HEK293 (cell line): Measurements from ENCODE around the gene ARHGAP5.

Source experiments
- BCL11B ChIP-seq: fragments of 450-650 bp; formaldehyde crosslinking; IDR thresholded peaks from 2 replicates; pipeline ENCODE4 v1.5.1; 2016; ENCODE audit warnings: low read depth, missing biosample characterization, missing genetic modification characterization
- GFI1B ChIP-seq: fragments of 450-650 bp; formaldehyde crosslinking; IDR thresholded peaks from 2 replicates; pipeline ENCODE4 v1.5.1; 2016; ENCODE audit warnings: missing biosample characterization, missing genetic modification characterization
- GLI4 ChIP-seq: fragments of 450-650 bp; formaldehyde crosslinking; IDR thresholded peaks from 2 replicates; pipeline ENCODE4 v1.5.1; 2016; ENCODE audit warnings: missing biosample characterization, missing genetic modification characterization
- GLIS2 ChIP-seq: fragments of 450-650 bp; formaldehyde crosslinking; IDR thresholded peaks from 2 replicates; pipeline ENCODE4 v1.5.1; 2016; ENCODE audit warnings: missing biosample characterization, missing genetic modification characterization
- KLF8 ChIP-seq: fragments of 450-650 bp; formaldehyde crosslinking; IDR thresholded peaks from 2 replicates; pipeline ENCODE4 v1.5.1; 2016; ENCODE audit warnings: missing biosample characterization, missing genetic modification characterization
- SETDB1 ChIP-seq: IDR thresholded peaks from one replicate; pipeline ENCODE4 v1.6.1; 2017; ENCODE audit warnings: mild to moderate bottlenecking, low read length, moderate library complexity, mixed read lengths; ENCODE audit not compliant: insufficient read length
- WT1 ChIP-seq: fragments of 450-650 bp; formaldehyde crosslinking; IDR thresholded peaks from 2 replicates; pipeline ENCODE4 v1.5.1; 2016; ENCODE audit warnings: missing biosample characterization, missing genetic modification characterization
- ZNF155 ChIP-seq: fragments of 450-650 bp; formaldehyde crosslinking; IDR thresholded peaks from 2 replicates; pipeline ENCODE4 v1.5.1; 2016; ENCODE audit warnings: missing biosample characterization, missing genetic modification characterization
- ZNF16 ChIP-seq: fragments of 450-650 bp; formaldehyde crosslinking; IDR thresholded peaks from 2 replicates; pipeline ENCODE4 v1.5.1; 2016; ENCODE audit warnings: low read depth, missing biosample characterization, missing genetic modification characterization
- ZNF37A ChIP-seq: fragments of 450-650 bp; IDR thresholded peaks from 2 replicates; pipeline ENCODE4 v1.5.1; 2018; ENCODE audit warnings: missing biosample characterization, missing genetic modification characterization
- ZNF394 ChIP-seq: fragments of 450-650 bp; formaldehyde crosslinking; IDR thresholded peaks from 2 replicates; pipeline ENCODE4 v1.5.1; 2016; ENCODE audit warnings: missing biosample characterization, missing genetic modification characterization, mild to moderate bottlenecking, moderate library complexity, borderline replicate concordance
- ZNF423 ChIP-seq: fragments of 450-650 bp; formaldehyde crosslinking; IDR thresholded peaks from 2 replicates; pipeline ENCODE4 v1.5.1; 2016; ENCODE audit warnings: missing biosample characterization, missing genetic modification characterization
- ZNF560 ChIP-seq: fragments of 450-650 bp; formaldehyde crosslinking; IDR thresholded peaks from 2 replicates; pipeline ENCODE4 v1.5.1; 2017; ENCODE audit warnings: missing biosample characterization, missing genetic modification characterization, borderline replicate concordance
- ZNF596 ChIP-seq: fragments of 450-650 bp; IDR thresholded peaks from 2 replicates; pipeline ENCODE4 v1.5.0; 2018; ENCODE audit warnings: missing biosample characterization, mild to moderate bottlenecking, missing genetic modification characterization, moderate library complexity
- ZNF621 ChIP-seq: fragments of 450-650 bp; formaldehyde crosslinking; IDR thresholded peaks from 2 replicates; pipeline ENCODE4 v1.5.1; 2017; ENCODE audit warnings: missing biosample characterization, missing genetic modification characterization
- ZNF701 ChIP-seq: fragments of 450-650 bp; formaldehyde crosslinking; IDR thresholded peaks from 2 replicates; pipeline ENCODE4 v1.5.1; 2016; ENCODE audit warnings: missing biosample characterization, missing genetic modification characterization
- ZSCAN16 ChIP-seq: fragments of 450-650 bp; formaldehyde crosslinking; IDR thresholded peaks from 2 replicates; pipeline ENCODE4 v1.5.1; 2016; ENCODE audit warnings: missing biosample characterization, missing genetic modification characterization
- TF ChIP-seq, protein P1 (sequence below): fragments of 450-650 bp; formaldehyde crosslinking; IDR thresholded peaks from 2 replicates; pipeline ENCODE4 v1.5.1; 2016; ENCODE audit warnings: missing biosample characterization, missing genetic modification characterization
- TF ChIP-seq, protein P2 (sequence below): fragments of 450-650 bp; formaldehyde crosslinking; IDR thresholded peaks from 2 replicates; pipeline ENCODE4 v1.5.1; 2016; ENCODE audit warnings: missing biosample characterization, missing genetic modification characterization
- TF ChIP-seq, protein P3 (sequence below): fragments of 450-650 bp; formaldehyde crosslinking; IDR thresholded peaks from 2 replicates; pipeline ENCODE4 v1.5.1; 2016; ENCODE audit warnings: missing biosample characterization, missing genetic modification characterization
- TF ChIP-seq, protein P4 (sequence below): fragments of 450-650 bp; IDR thresholded peaks from 2 replicates; pipeline ENCODE4 v1.5.1; 2018; ENCODE audit warnings: missing biosample characterization, mild to moderate bottlenecking, missing genetic modification characterization
- TF ChIP-seq, protein P5 (sequence below): fragments of 450-650 bp; formaldehyde crosslinking; conservative IDR thresholded peaks from 2 replicates; pipeline ENCODE4 v1.5.1; 2016; ENCODE audit warnings: low read depth, missing biosample characterization, missing genetic modification characterization
- TF ChIP-seq, protein P6 (sequence below): fragments of 450-650 bp; formaldehyde crosslinking; IDR thresholded peaks from 2 replicates; pipeline ENCODE4 v1.5.1; 2016; ENCODE audit warnings: missing biosample characterization, missing genetic modification characterization, borderline replicate concordance

Gene ARHGAP5

DNA sequence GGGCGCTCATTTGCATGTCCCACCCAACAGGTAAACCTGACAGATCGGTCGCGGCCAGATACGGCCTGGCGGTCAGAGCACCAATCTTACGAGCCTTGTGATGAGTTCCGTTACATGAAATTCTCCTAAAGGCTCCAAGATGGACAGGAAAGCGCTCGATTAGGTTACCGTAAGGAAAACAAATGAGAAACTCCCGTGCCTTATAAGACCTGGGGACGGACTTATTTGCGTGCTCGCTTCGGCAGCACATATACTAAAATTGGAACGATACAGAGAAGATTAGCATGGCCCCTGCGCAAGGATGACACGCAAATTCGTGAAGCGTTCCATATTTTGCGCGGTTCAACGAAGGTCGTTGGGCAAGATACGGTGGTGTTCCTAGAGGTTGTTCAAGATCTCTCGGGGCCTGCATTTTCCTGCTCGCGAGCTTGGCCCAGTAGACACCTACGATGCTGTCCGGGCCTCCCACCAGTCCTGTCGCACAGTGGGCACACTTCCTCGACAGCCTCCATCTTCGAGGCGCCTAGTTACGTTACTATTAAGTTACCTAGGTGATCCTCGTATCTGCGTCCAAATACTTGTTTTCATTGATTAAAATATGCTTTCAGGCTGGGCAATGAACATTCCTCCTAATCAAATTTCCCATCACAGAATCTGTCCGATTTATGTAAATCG is 124.8 kb downstream of the ARHGAP5 start, which contains the start of gene RNU6-7 (continued):
- TF ChIP-seq GFI1B (tag by site-specific recombination) (peak; percentile 4; the same call in 1 of the 2 replicates), ZNF621 (tag by site-specific recombination) (no peak), ZNF16 (tag by site-specific recombination) (no peak), ZNF155 (tag by site-specific recombination) (no peak), ZSCAN16 (tag by site-specific recombination) (no peak), ZNF37A (tag by site-specific recombination) (no peak), BCL11B (tag by site-specific recombination) (no peak), ZNF596 (tag by site-specific recombination) (no peak; the same call in 1 of the 2 replicates), ZNF394 (0 out of 2 replicates have a peak, but pooled peaks have one; percentile 18), ZNF423 (tag by site-specific recombination) (no peak), GLIS2 (tag by site-specific recombination) (0 out of 2 replicates have a peak, but pooled peaks have one; percentile 33), SETDB1 (no peak), KLF8 (tag by site-specific recombination) (no peak), ZNF701 (no peak), GLI4 (tag by site-specific recombination) (no peak; the same call in 1 of the 2 replicates), ZNF560 (tag by site-specific recombination) (no peak), WT1 (tag by site-specific recombination) (no peak)
- TF ChIP-seq, protein P1, sequence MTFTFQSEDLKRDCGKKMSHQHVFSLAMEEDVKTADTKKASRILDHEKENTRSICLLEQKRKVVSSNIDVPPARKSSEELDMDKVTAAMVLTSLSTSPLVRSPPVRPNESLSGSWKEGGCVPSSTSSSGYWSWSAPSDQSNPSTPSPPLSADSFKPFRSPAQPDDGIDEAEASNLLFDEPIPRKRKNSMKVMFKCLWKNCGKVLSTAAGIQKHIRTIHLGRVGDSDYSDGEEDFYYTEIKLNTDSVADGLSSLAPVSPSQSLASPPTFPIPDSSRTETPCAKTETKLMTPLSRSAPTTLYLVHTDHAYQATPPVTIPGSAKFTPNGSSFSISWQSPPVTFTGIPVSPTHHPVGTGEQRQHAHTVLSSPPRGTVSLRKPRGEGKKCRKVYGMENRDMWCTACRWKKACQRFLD (tag by site-specific recombination): no peak
- TF ChIP-seq, protein P2, sequence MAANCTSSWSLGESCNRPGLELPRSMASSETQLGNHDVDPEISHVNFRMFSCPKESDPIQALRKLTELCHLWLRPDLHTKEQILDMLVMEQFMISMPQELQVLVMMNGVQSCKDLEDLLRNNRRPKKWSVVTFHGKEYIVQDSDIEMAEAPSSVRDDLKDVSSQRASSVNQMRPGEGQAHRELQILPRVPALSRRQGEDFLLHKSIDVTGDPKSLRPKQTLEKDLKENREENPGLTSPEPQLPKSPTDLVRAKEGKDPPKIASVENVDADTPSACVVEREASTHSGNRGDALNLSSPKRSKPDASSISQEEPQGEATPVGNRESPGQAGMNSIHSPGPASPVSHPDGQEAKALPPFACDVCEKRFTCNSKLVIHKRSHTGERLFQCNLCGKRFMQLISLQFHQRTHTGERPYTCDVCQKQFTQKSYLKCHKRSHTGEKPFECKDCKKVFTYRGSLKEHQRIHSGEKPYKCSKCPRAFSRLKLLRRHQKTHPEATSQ (tag by site-specific recombination): no peak
- TF ChIP-seq, protein P3, sequence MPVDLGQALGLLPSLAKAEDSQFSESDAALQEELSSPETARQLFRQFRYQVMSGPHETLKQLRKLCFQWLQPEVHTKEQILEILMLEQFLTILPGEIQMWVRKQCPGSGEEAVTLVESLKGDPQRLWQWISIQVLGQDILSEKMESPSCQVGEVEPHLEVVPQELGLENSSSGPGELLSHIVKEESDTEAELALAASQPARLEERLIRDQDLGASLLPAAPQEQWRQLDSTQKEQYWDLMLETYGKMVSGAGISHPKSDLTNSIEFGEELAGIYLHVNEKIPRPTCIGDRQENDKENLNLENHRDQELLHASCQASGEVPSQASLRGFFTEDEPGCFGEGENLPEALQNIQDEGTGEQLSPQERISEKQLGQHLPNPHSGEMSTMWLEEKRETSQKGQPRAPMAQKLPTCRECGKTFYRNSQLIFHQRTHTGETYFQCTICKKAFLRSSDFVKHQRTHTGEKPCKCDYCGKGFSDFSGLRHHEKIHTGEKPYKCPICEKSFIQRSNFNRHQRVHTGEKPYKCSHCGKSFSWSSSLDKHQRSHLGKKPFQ (tag by site-specific recombination): no peak
- TF ChIP-seq, protein P4, sequence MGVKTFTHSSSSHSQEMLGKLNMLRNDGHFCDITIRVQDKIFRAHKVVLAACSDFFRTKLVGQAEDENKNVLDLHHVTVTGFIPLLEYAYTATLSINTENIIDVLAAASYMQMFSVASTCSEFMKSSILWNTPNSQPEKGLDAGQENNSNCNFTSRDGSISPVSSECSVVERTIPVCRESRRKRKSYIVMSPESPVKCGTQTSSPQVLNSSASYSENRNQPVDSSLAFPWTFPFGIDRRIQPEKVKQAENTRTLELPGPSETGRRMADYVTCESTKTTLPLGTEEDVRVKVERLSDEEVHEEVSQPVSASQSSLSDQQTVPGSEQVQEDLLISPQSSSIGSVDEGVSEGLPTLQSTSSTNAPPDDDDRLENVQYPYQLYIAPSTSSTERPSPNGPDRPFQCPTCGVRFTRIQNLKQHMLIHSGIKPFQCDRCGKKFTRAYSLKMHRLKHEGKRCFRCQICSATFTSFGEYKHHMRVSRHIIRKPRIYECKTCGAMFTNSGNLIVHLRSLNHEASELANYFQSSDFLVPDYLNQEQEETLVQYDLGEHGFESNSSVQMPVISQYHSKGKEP: no peak
- TF ChIP-seq, protein P5, sequence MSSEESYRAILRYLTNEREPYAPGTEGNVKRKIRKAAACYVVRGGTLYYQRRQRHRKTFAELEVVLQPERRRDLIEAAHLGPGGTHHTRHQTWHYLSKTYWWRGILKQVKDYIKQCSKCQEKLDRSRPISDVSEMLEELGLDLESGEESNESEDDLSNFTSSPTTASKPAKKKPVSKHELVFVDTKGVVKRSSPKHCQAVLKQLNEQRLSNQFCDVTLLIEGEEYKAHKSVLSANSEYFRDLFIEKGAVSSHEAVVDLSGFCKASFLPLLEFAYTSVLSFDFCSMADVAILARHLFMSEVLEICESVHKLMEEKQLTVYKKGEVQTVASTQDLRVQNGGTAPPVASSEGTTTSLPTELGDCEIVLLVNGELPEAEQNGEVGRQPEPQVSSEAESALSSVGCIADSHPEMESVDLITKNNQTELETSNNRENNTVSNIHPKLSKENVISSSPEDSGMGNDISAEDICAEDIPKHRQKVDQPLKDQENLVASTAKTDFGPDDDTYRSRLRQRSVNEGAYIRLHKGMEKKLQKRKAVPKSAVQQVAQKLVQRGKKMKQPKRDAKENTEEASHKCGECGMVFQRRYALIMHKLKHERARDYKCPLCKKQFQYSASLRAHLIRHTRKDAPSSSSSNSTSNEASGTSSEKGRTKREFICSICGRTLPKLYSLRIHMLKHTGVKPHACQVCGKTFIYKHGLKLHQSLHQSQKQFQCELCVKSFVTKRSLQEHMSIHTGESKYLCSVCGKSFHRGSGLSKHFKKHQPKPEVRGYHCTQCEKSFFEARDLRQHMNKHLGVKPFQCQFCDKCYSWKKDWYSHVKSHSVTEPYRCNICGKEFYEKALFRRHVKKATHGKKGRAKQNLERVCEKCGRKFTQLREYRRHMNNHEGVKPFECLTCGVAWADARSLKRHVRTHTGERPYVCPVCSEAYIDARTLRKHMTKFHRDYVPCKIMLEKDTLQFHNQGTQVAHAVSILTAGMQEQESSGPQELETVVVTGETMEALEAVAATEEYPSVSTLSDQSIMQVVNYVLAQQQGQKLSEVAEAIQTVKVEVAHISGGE (tag by site-specific recombination): no peak
- TF ChIP-seq, protein P6, sequence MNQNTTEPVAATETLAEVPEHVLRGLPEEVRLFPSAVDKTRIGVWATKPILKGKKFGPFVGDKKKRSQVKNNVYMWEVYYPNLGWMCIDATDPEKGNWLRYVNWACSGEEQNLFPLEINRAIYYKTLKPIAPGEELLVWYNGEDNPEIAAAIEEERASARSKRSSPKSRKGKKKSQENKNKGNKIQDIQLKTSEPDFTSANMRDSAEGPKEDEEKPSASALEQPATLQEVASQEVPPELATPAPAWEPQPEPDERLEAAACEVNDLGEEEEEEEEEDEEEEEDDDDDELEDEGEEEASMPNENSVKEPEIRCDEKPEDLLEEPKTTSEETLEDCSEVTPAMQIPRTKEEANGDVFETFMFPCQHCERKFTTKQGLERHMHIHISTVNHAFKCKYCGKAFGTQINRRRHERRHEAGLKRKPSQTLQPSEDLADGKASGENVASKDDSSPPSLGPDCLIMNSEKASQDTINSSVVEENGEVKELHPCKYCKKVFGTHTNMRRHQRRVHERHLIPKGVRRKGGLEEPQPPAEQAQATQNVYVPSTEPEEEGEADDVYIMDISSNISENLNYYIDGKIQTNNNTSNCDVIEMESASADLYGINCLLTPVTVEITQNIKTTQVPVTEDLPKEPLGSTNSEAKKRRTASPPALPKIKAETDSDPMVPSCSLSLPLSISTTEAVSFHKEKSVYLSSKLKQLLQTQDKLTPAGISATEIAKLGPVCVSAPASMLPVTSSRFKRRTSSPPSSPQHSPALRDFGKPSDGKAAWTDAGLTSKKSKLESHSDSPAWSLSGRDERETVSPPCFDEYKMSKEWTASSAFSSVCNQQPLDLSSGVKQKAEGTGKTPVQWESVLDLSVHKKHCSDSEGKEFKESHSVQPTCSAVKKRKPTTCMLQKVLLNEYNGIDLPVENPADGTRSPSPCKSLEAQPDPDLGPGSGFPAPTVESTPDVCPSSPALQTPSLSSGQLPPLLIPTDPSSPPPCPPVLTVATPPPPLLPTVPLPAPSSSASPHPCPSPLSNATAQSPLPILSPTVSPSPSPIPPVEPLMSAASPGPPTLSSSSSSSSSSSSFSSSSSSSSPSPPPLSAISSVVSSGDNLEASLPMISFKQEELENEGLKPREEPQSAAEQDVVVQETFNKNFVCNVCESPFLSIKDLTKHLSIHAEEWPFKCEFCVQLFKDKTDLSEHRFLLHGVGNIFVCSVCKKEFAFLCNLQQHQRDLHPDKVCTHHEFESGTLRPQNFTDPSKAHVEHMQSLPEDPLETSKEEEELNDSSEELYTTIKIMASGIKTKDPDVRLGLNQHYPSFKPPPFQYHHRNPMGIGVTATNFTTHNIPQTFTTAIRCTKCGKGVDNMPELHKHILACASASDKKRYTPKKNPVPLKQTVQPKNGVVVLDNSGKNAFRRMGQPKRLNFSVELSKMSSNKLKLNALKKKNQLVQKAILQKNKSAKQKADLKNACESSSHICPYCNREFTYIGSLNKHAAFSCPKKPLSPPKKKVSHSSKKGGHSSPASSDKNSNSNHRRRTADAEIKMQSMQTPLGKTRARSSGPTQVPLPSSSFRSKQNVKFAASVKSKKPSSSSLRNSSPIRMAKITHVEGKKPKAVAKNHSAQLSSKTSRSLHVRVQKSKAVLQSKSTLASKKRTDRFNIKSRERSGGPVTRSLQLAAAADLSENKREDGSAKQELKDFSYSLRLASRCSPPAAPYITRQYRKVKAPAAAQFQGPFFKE (tag by site-specific recombination): no peak
